ENCODE data around the gene NDUFA8. TPM values are rescaled to one million over a fixed set of nuclear protein-coding genes. Genes with fewer than 3 reads are reported as not detected.

The NDUFA8 gene
- 52.9 and 53.5 TPM in 2 replicates for total RNA-seq
- polyA plus RNA-seq (2012): 120 TPM

DNA sequence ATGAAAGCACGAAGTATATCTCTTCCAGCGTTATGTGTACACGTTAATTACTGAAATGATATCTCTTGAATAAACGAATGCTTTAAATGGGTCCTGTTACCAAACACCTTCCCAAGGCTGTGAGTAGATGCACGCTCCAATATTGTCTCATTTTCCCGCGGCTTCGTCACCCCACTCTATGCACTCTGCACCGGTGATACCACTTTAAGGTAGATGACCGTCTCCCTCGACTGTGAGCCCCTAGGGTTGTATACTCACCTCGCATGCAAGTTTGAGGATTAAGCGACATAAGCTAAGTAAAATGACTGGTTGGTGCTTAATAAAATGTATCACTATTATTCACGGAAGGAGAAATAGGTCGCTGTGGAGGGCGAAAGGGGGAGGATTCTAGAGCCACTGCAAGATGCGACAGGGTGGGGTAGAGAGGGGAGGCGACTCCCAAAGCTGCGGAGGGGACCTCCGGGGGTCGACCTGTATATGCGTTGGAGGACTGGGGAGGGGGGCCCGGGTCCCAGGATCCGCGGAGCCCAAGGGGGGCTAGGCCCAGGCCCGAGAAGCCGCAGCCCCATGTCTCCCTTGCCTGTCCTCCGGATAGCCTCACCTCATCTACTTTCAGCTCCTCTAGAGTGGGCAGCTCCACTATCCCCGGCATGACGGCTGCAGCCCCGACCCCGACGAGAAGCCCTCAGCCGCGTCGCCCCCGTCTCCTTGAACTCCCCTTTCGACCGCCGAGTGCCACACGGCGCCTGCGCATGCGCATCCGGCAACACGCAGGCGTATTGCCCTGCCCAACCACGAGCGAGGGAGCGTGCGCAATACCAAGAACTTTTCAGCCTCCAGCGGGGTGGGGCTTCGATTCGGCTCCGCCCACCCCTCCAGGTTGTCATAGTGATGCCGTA, at the start of gene NDUFA8, which contains the start of gene MORN5:
Gene NDUFA8, minus strand, starts transcription at position 754 of the 899 bp plus-strand sequence. Its CDS starts 102 bp downstream, at position 652.
Gene MORN5, plus strand, starts transcription at position 883 of the 899 bp plus-strand sequence. CDS start 65 bp downstream, outside the sequence.
- DNase-seq (ENCODE audit: low read depth): peak; percentile 97

DNA sequence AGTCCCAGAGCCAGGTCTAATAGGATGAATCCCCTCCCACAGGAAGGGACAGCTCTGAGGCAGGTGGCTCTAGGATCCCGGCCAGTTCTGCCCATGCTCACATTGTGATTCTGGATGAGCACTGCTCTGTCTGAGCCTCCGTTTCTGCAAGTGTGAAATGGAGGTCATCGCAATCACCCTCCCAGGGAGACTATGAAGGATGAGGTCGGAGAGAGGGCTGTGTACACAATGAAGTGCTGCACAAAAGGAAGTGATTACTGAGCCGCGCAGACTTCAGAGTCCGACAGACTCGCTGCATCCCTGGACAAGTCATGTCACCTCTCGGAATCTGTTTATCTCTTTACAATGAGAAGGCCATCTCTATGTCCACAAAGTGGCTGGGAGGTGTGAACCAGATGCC, 47.5 kb upstream of the NDUFA8 start:
- DNase-seq (ENCODE audit: low read depth): no peak

DNA sequence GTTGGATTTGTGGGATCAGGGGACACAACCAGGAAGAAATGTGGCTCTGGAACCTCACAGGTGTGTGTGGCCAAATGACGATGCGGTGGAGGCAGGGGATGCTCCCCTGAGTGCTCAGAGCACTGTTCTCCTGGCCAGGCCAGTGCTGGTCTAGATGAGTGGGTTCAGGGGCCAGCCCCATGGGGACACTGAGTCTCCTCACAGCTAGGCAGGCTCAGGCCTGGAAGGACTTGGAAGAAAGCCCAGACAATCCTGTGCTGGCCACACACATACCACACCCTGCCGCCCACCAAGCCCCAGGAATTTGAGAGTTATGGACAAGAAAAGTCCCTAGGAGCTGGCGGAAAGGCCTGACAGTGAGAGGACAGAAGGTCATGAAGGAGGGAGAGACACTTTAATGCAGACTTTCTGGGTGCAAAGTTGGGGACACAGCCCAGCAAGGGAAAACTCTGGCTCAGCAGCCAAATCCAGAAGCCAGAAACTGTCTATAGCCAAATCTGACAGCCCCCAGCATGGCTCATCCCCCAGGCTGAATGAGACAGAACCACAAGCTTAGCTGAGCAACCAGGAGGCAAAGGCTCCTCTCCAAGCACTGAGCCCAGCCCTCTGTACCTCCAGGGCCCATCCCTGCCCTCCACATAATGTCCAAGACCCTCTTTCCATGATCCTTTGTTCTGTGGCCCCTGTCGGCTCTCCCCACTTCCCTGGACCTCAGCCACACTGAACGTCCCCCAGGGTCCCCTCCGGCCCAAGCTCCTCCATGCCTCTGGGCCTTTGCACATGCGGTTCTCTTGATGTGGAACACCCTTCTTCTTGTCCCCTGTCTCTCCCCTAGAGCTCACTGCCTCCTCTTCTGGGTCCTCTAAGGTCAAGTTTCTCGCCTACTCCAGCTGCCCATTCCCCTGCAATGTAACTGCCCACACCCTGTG, 46.8 kb upstream of the NDUFA8 start:
- DNase-seq (ENCODE audit: low read depth): peak; percentile 94

DNA sequence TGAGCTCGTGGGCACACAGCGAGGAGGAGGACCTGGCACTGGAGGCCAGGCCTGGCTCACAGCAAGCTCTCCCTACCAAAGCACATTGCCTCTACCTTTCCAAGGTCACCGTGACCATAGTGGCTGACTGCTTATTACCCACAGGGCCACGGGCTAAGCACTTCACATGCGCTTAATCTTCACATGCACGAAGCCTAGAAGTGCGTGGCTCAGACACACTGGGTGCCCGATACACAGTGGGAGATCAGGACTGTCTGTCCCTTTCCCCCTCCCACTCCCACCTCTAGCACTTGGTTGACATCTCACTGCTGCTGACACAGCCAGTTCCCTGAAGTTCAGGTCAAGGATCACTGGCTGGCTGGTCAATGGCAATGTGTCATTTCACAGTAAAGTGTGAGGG, 45.6 kb upstream of the NDUFA8 start:
- no peak for DNase-seq (ENCODE audit: low read depth)

DNA sequence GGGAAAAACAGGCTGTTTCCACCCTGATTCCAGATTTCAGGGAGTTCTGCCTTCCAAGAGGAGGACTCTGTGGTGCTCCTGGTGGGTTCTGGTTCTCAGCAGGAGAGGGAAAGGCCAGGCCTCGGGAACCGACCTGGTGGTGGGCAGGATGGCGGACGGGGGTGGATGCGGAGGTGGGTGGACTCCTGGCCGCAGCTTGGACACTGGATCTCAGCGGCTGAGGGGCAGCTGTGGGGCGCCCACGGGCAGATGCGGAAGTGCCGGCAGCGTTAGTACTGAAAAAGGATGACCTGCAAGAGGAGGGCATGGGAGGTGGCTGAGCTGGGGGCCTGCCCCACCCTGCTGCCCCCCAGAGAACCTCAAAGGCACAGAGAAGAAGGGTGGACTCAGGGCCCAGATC, 44.9 kb upstream of the NDUFA8 start:
- no peak for DNase-seq (ENCODE audit: low read depth)

DNA sequence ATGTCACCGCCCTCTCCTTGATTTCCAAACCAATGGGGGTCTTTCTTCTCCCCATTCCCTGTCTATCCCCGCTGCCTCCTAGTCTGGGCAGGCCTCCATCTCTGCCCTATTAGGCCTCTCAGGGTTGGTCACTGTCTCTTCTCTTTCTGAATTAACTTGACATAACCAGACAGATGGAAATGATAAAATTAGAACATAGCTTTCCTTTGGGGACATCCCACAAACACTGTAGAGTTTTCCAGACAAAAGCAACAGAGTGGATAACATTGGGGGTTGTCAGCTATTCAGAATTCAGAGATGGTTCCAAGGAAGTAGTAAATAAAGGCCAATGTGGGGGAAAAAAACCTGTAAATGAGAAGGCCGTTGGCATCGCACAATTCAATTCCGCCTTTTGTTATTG, 44.5 kb upstream of the NDUFA8 start:
- peak; percentile 86 for DNase-seq (ENCODE audit: low read depth)

DNA sequence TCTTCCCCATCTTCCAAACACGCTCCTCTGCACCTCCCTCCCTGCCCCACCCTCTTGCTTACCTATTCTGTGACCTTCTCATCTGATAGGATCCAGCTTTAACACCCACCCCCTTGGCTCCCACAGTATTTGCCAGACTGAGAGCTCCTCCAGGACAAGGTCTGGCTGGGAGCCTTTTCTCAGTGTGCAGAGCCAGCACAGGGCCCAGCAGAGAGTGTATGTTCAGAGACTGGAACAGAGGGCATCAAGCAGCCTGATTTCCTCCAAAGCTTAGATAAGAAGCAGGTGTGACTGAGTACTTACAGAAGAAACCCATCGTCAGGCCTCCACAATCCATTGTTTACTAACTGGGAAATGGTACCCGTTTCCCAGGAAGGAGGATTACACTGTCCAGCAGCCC, 42.5 kb upstream of the NDUFA8 start:
- no peak for DNase-seq (ENCODE audit: low read depth)

DNA sequence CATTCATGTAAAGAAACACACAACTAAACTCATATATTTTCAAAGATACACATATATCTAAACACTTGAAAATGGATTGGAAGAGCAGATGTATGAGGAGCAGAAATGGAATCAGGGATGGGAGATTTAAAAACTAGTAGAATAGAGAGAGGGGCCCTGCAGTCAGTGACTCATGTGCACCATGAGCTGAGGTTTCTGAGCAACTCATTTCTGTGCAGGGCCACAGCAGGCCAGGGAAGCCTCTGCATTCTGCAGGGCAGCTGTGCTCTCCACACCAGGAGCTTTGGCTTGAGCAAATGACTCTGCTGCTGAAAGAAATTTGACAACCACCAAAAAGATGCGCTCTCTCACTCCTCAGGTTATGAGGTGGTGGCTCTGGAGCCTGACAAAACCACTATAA, 42.1 kb upstream of the NDUFA8 start:
- peak; percentile 85 for DNase-seq (ENCODE audit: low read depth)

DNA sequence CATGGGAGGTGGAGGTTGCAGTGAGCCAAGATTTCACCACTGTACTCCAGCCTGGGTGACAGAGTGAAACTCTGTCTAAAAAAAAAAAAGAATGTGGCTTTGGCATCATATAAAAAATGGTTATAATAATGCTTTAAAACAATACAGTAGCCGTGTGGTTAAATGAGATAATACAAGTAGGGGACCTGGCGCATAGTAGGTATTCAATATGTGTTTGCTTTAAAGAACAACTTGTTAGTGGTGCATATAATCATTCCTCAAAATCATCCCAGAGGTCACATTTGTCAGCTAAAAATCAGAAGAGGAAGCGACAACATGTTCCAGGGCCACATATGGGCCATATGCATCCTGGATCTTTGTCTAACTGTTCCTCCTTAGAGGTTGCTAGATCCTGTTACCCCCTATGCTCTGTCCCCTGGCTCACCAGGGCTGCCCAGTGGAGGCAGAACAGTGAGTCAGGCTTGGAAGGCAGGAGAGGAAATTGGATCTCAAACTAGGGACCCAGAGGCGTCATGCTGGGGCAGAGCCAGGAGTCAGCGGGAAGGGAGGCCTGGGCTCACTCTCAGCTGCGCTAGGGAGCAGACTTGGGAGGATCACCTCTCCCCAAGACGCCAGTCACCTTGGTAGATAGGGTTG, 41.5 kb upstream of the NDUFA8 start:
- peak; percentile 85 for DNase-seq (ENCODE audit: low read depth)

DNA sequence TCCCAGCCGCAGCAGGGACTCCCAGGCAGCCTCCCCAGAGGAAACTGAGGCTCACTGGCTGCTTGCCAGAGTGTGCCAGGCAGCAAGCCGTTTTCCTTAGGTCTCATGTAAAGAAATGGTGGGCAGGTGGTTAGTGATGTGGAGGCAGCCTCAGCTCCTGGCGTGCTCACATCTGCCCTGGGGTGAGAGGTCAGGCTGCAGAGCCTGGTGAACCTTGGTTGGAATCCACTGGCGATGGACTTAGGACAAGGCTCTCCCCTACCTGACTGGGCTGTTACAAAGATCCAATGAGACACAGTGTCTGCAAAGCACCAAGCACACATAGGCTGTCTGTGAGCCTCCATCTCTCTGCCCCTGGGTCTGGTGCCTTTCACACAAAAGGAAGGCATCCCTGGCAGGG, 38.3 kb upstream of the NDUFA8 start:
- DNase-seq (ENCODE audit: low read depth): no peak

DNA sequence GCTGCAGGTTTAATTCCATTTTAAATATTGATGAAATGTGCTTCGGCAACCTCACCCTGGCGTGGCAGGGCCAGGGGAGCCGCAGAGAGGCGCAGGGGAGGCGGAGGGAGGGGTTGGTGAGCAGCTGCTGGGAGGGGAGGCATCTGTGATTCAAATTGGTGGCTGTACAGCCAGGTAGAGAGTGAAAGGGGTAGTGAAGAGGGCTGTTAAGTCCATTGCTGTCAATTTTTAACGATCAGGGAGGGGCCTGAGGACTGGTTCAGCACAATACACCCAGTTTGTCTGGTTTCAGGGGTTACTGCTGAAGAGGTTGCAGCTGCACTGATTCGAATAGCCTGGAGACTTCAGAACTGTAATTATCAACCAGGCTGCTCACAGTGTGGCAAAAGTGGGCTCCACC, 37.8 kb upstream of the NDUFA8 start:
- no peak for DNase-seq (ENCODE audit: low read depth)

DNA sequence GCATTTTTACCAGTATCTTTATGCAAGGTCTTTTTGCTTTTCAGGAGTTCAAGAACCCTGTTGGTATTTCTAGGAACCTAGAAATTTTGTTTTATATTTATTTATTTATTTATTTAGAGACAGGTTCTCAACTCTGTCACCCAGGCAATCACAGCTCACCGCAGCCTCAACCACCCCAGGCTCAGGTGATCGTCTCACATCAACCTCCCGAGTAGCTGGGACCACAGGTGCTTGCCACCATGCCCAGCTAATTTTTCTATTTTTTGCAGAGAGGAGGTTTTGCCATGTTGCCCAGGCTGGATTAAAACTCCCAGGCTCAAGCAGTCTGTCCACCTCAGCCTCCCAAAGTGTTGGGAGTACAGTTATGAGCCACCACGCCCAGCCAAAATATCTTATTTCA, 36.3 kb upstream of the NDUFA8 start:
- no peak for DNase-seq (ENCODE audit: low read depth)

DNA sequence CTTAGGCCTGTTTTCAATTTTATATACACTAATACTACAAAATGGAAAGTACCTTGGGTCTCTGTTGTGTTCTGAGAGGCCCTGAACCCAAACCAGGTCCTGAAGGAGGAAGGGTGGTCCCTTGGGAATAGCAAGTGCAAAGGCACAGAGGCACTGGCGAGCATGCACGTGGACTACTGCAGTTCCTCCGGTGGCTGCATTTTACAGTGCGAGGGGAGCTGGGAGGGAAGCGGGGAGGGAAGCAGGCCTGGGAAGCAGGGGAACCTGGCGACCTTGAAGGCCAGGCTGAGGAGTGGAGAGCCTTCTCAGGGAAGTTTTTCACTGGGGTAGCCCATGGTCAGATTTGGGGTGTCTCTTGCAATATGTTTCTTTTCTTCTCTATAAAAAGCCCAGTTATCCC, 34.1 kb upstream of the NDUFA8 start:
- DNase-seq (ENCODE audit: low read depth): no peak

DNA sequence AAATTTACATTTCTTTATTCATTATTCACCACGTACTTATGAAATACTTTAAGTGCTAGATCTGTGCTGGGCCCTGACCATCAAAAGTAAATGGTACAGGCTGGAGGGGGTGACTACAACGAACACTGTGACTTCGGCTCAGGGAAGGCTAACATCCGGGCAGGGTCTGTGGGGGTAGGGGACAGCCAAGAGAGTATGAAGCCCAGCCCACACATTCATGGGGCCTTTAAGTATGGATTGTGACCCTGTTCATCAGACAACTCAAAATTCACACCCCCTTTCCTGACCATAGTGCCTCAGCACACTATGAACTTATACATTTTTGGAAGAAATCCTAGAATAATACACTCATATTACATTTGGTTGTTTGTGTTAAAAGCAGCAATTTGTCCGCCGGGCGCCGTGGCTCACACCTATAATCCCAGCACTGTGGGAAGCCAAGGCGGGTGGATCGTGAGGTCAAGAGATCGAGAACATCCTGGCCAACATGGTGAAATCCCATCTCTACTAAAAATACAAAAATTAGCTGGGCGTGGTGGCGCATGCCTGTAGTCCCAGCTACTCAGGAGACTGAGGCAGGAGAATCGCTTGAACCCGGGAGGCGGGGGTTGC, 33.4 kb upstream of the NDUFA8 start:
- DNase-seq (ENCODE audit: low read depth): no peak

DNA sequence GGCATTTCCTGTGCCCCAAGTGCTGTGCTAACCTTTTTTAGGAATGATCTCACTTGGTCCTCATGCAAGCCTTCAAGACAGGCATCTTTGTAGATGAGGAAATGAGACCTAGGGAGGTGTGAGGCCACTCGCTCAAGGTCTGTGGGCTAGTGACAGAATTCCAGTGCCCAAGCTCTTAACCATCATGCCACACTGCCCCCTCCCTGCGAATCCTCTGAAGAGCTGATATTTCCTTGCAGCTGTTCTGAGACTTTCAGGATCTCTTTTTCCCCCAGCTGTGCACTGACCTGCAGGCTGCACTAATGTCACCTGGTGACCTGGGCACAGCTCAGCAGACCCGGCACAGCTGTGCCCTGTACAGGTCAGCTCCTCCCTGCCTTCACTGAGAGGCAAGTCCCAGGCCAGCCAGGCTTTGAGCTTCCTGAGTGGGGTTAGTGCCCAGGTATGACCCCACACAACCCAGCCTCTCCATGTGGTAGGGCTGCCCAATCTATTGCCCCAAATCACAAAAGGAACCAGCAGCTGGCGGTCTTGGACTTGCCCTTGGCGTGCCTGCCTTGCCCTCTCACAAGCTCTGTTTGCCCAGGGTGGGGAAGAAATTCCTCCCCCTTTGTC, 32.8 kb upstream of the NDUFA8 start:
- no peak for DNase-seq (ENCODE audit: low read depth)

DNA sequence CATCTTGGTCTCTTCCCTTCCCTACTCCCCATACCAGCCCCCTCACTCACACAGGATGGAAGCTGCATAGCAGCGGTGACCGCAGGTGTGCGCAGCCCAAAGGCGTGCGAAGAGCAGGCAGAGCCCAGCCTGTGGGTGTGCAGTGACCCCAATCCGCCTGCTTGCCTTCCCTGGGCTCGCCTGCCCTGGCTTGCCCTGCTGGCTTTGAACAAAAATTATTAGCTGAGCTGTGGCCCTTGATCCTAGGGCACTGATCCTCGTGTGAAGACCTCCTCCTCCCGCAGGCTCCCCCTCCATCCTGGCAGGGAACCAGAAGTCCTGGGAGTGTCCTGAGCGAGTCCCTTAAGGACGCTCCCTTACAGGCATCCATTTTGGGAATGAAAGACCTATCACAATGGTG, 32.0 kb upstream of the NDUFA8 start:
- DNase-seq (ENCODE audit: low read depth): no peak

DNA sequence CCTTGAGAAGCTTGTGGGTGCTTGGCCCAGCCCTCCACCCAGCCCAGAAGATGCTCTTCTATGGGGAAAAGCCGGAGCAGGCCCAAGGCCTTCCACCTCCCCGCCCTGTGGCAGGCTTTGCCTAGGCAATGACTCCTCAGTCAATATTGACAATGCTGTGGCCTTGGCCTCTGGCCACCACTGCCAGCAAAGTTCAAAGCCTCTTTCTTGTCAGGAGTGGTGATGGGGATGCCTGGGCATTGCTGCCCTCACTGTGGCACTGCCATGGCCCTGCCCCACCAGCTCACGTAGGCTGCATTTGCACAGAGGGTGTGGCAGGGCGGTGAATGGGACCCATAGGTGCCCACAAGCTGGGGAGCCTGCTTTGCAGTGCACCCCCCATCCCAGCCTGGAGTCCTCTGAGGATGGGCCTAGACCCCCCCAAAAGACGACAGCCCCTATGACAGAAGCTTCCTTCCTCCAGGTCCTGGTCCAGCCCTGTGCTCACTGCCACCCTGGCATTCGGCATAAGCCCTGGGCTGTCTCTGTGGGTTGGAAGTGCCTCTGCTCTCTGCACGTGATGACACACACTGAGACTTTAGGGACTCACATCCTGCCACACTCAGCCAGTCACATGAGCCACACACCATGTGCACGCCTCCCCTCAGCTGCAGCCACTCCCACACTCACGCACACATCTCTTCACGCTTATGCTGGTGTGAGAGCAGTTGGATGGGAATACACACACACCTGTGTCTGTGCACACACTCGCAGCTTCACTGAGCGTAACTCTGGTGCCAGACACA, 31.2 kb upstream of the NDUFA8 start:
- no peak for DNase-seq (ENCODE audit: low read depth)

DNA sequence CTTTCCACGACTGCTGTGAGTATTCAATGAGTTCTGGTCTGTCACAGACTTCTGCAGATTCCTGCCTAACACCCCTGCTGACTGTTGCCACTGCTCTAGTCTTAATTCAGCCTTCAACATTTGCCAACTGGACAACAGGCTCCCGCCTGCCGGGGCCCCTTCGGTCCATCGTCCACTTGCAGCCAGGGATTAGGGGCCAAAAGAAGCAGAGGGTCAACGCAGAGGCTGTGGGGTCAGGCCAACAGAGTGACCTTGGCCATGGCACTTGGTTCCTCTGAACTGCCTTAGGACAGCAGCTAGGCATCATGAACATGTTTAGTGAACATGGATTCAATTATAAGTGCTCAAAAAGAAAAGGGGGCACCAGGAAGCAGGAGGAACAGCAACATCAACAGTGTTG, 28.8 kb upstream of the NDUFA8 start:
- no peak for DNase-seq (ENCODE audit: low read depth)

DNA sequence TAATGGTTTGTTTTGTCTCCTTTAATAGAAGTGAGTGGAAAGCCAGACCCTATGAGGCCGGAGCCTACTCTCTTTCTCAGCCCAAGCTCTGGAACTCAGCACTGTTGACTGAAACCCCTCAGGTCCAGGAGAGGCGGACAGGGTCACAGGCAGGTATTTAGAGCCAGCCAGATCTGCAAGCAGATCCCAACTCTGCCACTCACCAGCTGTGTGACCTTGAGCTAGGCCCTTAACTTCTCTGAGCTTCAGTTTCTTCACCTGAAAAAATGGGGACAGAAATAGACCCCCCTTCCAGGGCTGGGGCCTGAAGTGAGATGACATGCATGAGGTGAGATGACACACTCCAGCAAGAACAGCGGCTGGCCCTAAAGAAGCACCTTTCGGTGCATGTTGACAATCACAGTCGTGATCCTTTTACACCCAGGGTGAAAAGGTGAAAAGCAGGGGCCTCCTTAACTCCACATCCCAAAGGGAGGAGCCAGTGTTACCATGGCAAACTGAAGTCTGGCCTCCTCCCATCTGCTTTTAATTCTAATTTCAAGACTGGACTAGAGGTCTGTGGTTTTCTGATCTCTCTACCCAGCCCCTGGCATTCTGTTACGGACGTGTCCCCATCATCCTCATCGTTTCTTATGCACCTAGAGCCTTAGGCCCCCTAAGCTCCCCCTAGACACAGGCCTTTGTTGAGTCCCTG, 27.3 kb upstream of the NDUFA8 start:
- DNase-seq (ENCODE audit: low read depth): no peak
